ENCODE results near the gene ASTN1. TPM values are rescaled to one million over a fixed set of nuclear protein-coding genes. Genes with fewer than 3 reads are reported as not detected.

Gene ASTN1
- total and polyA plus RNA-seq, 12 donors = 0.14 to 0.88 (median 0.34) TPM

DNA sequence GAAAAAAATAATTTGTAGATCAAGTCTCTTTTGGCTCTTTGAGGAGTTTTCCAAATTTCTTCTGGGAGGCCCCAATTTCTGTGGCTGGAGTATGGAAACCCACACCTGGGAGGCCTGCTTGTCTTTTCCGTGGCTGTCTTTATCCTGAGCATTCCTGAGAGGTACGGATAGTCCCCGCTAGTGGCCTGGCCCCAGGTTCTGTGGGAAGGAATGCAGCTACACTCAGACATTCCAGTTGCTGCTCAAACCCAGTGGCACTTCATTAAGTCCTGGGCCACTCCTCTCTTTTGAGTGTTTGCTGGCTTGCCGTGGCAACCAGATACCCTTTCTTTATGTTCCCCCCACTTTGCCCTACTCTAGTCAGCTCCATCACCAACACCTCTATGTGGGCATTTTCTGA, 310.4 kb downstream of the ASTN1 start:
- WGBS, 2 donors = 68 to 70% methylated on average over 4 of the region's 4 CpGs
- no peaks in the 10 kb centered on the region for H3K36me3 ChIP-seq
- H3K27me3 ChIP-seq = no peaks in the 10 kb centered on the region
- TF ChIP-seq, protein P1, sequence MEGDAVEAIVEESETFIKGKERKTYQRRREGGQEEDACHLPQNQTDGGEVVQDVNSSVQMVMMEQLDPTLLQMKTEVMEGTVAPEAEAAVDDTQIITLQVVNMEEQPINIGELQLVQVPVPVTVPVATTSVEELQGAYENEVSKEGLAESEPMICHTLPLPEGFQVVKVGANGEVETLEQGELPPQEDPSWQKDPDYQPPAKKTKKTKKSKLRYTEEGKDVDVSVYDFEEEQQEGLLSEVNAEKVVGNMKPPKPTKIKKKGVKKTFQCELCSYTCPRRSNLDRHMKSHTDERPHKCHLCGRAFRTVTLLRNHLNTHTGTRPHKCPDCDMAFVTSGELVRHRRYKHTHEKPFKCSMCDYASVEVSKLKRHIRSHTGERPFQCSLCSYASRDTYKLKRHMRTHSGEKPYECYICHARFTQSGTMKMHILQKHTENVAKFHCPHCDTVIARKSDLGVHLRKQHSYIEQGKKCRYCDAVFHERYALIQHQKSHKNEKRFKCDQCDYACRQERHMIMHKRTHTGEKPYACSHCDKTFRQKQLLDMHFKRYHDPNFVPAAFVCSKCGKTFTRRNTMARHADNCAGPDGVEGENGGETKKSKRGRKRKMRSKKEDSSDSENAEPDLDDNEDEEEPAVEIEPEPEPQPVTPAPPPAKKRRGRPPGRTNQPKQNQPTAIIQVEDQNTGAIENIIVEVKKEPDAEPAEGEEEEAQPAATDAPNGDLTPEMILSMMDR (IDR thresholded peaks at IDR 0.05) = no peak
- ATAC-seq = no peak
- H3K27ac ChIP-seq = peak overlapping the region in 1 of 10 donors; percentile 15
- intact Hi-C loops (cut with DNase I) = no loop called here
- no peak overlapping the region for H3K4me3 ChIP-seq
- peaks cover 0 to 15% (median 0%) of the 10 kb centered on the region in 9 donors for H3K4me1 ChIP-seq
- no peaks in the 10 kb centered on the region for H3K9me3 ChIP-seq
- DNase-seq = no peak

GRCh38 chr1:176853503-176853902, 311.0 kb downstream of the ASTN1 start:
- TF ChIP-seq, protein P1 (IDR thresholded peaks at IDR 0.05) = no peak
- Histone ChIP-seq H3K4me3 (no peak overlapping the region), H3K27me3 (no peaks in the 10 kb centered on the region), H3K4me1 (peaks cover 0 to 15% (median 0%) of the 10 kb centered on the region in 9 donors), H3K36me3 (no peaks in the 10 kb centered on the region), H3K9me3 (no peaks in the 10 kb centered on the region), H3K27ac (peak overlapping the region in 1 of 10 donors; percentile 15)
- ATAC-seq = peak in 7 of 8 donors; percentile 38 to 85 (median 78)
- intact Hi-C loops (cut with DNase I) = no loop called here
- 18 to 32% methylated on average over 3 of the region's 3 CpGs for WGBS, 2 donors
- peak in 1 of 2 donors; percentile 9 for DNase-seq

DNA sequence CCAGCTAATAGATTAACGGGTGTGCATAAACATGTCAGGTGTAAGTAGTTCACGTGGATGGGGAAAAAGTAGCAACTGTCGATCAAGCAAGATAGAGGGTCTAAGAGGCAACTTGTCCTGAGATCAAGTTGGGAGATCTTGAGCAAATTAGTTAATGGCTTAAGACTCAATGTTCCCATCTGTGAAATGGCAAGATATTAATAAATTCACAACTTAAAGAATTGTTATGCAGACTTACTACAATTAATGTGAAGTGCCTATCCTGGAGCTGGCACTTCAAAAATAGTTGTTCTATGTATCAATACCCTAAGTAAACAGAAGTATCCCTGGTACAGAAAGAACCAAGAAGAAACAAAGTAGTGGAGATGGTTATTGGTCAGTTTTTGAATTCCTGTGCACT, 312.4 kb downstream of the ASTN1 start:
- H3K27me3 ChIP-seq = no peaks in the 10 kb centered on the region
- ATAC-seq (no peak), DNase-seq (no peak)
- H3K36me3 ChIP-seq = no peaks in the 10 kb centered on the region
- H3K27ac ChIP-seq = no peak overlapping the region
- no peaks in the 10 kb centered on the region for H3K9me3 ChIP-seq
- 86 to 91% methylated on average over 3 of the region's 3 CpGs for WGBS, 2 donors
- intact Hi-C loops (cut with DNase I) = no loop called here
- peaks cover 0 to 19% (median 0%) of the 10 kb centered on the region in 9 donors for H3K4me1 ChIP-seq
- H3K4me3 ChIP-seq = no peak overlapping the region
- TF ChIP-seq, protein P1 (IDR thresholded peaks at IDR 0.05) = no peak

DNA sequence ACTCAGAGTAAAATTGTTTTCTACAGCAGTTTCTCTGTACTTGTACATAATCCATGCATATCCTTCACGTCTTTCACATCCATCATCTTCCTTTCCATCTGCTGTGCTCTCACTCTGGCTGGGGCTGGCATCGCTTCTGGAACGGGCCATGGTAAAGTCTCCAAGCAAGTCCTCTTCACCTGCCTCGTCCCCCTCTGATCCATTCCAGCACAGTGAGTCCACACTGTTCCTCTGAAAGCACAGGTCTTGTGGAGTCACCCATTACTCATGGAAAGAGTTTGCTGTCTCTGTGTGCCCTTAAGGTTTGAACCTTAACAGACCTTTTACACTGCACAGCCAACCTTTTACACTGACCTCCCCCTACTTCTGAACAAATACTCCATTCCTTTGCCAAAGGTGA, 313.6 kb downstream of the ASTN1 start:
- no peak for DNase-seq
- no peak overlapping the region for H3K27ac ChIP-seq
- 63 to 81% methylated on average over 4 of the region's 4 CpGs for WGBS, 2 donors
- no peaks in the 10 kb centered on the region for H3K36me3 ChIP-seq
- no peak for ATAC-seq
- intact Hi-C loops (cut with DNase I) = no loop called here
- no peak overlapping the region for H3K4me3 ChIP-seq
- TF ChIP-seq, protein P1 (IDR thresholded peaks at IDR 0.05) = no peak
- no peaks in the 10 kb centered on the region for H3K9me3 ChIP-seq
- peaks cover 0 to 27% (median 0%) of the 10 kb centered on the region in 9 donors for H3K4me1 ChIP-seq
- H3K27me3 ChIP-seq = no peaks in the 10 kb centered on the region
